Mammary epithelial cell (primary cell): Measurements from ENCODE around the gene JMJD8.

ENCODE experiments used
- EZH2 ChIP-seq: IDR thresholded peaks from 2 replicates; pipeline ENCODE4 v1.6.1; 2012; ENCODE audit warnings: low read length, inconsistent platforms, borderline replicate concordance
- TF ChIP-seq, protein P1 (sequence below), 2 donors: IDR thresholded peaks in 1 of 2; conservative IDR thresholded peaks in 1 of 2; 2 replicates each; pipeline ENCODE4 v1.5.1; 2011 to 2012; ENCODE audit warnings: inconsistent platforms in 2 of 2, low read length in 2 of 2, mild to moderate bottlenecking in 2 of 2, control low read depth in 1 of 2, low read depth in 1 of 2; ENCODE audit not compliant: insufficient read depth in 1 of 2; ENCODE audit errors: extremely low read depth in 1 of 2

DNA sequence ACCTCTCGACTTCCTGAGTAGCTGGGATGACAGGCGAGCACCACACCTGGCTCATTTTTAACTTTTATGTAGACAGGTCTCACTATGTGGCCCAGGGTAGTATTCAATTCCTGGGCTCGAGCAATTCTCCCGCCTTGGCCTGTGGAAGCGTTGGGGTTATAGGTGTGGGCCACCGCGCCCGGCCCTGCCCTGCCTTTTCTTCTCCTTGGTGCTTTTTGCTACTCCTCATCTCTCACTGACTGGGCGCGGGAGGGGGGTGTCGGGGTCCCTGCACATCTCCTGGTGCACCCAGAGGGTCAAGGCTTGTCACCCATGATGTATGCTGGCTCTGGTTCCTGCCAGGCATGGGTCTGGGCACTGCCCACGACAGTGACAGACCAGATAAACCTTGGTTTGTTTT is 39.6 kb downstream of the JMJD8 start:
- TF ChIP-seq, protein P1, sequence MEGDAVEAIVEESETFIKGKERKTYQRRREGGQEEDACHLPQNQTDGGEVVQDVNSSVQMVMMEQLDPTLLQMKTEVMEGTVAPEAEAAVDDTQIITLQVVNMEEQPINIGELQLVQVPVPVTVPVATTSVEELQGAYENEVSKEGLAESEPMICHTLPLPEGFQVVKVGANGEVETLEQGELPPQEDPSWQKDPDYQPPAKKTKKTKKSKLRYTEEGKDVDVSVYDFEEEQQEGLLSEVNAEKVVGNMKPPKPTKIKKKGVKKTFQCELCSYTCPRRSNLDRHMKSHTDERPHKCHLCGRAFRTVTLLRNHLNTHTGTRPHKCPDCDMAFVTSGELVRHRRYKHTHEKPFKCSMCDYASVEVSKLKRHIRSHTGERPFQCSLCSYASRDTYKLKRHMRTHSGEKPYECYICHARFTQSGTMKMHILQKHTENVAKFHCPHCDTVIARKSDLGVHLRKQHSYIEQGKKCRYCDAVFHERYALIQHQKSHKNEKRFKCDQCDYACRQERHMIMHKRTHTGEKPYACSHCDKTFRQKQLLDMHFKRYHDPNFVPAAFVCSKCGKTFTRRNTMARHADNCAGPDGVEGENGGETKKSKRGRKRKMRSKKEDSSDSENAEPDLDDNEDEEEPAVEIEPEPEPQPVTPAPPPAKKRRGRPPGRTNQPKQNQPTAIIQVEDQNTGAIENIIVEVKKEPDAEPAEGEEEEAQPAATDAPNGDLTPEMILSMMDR (conservative IDR thresholded peaks at IDR 0.05 in 1 of 2, IDR thresholded peaks at IDR 0.05 in 1 of 2; ENCODE audit: extremely low read depth in 1 of 2, insufficient read depth in 1 of 2, low read depth in 1 of 2, low read length in 2 of 2), result no peak
- TF ChIP-seq EZH2, result no peak
